D341Med (cell line): ENCODE results near the gene NPM1.
"Not testable (repeated sequence)": the region's sequence is repeated elsewhere in the genome, so short reads cannot be mapped to it uniquely, and the experiment has no call there.

Experiments used
- DNase-seq: peaks from one replicate; pipeline ENCODE4 v3.0.0; 2012; ENCODE audit warnings: low spot score

The NPM1 gene

DNA sequence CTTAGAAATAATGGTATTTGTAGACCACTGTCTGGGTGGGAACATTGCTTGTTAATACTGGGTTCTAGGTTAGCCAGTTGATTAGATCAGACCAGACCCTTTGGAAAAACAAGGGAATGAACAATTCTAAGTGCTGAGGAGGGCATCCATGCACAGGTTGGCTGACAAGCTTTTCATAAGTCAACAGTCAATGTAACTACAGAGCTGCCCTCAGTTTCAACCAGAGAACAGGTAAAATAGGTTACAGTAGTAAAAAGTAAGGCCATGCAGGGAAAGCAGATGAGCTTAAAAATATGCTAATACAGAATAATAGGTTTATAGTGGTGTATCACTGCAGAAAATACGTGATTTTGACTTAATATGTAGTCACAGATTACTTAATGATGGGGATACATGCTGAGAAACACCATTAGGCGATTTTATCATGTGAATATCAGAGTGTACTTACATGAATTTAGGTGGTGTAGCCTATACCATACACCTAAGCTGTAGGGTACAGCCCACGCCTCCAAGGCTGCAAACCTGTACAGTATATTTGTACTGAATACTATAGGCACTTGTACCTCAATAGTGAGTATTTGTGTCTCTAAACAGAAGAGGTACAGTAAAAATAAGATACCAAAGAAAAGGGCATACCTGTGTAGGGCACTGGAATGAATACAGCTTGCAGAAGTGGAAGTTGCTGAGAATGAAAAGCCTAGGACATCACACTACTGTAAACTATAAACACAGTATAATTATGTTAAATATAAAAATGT, 25.7 kb downstream of the NPM1 start:
- DNase-seq: no peak

- not testable (repeated sequence) for DNase-seq
Measured at GRCh38 chr5:171413993-171414392, 26.3 kb downstream of the NPM1 start.

DNA sequence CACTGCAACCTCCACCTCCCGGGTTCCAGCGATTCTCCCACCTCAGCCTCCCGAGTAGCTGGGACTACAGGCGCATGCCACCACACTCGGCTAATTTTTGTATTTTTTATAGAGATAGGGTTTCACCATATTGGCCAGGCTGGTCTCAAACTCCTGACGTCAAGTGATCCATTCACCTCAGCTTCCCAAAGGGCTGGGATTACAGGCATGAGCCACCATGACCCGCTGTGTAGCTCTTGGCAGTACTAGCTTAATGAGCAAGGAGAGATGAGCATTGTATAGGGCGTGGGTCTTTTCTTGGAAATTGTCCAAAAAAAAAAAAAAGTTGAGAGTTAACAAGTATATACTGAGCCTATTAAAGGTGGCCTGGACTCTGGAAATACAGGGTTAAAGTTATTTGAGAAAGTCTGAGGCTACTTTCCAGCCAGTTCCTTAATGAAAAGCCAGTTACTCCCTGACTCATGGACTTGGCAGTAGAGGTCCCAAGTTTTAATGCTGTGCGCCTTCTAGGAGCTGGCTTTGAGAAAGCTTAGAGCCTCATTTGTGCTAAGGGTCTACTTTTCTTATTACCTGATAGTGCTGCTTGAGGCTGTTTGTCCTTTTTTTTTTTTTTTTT, 27.6 kb downstream of the NPM1 start:
- DNase-seq: no peak

DNA sequence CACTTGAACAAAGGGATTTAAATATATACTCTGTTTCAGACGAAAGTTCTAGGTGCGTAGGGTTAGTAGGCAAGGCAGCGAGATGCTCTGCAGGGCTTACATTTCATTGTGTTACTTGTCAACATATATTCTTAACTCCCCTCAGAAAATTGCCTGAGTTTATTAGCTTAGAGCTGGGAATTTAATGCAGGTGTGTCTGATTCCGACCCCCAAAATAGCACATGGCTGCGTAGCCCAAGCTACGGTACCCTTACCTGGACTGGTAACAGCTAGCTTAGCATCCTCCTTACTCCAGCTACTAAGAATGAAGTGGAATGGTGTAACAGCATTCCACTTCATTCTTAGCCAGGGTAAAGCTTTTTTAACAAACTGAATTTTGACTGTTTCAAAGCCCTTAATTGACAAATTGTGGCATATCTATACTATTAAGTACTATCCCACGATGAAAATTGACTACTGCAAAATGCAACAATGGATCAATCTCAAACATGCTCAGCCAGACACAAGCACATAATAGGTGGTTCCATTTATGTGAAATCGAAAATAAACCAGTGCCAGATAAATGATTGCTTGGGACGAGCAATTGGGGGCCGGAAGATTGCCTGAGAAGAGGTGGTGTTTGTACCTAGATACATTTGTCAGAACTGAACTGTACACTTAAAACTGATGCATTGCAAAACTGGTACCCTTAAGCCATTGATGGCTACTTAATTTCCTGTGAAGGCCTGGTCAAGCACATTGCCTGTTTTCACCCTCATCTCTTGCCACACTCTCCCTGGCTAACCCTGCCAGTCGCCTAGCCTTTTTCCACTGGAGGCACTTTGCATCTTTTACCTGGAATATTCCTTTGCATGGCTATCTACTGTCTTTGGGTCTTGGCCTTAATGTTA, 28.8 kb downstream of the NPM1 start:
- no peak for DNase-seq

DNA sequence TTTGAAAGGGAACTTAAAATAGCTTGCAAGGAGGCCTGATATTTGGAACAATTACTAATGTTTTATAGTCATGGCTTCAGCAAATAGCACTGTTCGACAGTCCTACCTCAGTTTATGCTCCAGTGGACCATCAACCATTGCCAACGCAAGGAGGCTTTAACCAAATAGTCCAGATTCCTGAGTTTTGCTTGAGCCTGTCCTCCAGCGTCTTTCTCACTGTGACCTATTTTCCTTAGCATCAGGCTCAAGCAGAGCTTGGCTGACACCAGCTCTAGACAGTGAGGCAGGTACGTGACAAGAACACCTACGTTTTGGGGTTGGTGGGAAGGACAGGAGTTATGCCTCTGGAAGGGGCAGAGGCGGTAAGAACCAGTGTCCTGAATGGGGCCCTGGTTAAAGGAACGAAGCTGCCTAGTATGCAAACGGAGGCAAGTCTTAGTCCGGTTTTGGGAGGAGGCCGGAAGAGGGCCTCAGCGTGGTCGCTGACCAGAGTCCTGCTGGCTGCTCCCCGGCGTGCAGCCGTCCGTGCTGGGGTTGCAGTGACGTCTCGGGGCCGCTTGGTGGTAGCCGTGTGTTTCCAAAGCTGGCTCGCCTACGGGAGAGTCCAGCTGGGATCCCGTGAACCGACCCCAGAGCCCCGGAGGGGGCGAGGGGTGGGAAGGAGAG, 30.8 kb downstream of the NPM1 start:
- peak; percentile 84 for DNase-seq

GRCh38 chr5:171418982-171419687, 31.5 kb downstream of the NPM1 start, which contains the start of gene FGF18:
Gene FGF18 (plus strand): TSS chr5:171419647. CDS start chr5:171420200, 553 bp downstream.
- DNase-seq: peak; percentile 71

DNA sequence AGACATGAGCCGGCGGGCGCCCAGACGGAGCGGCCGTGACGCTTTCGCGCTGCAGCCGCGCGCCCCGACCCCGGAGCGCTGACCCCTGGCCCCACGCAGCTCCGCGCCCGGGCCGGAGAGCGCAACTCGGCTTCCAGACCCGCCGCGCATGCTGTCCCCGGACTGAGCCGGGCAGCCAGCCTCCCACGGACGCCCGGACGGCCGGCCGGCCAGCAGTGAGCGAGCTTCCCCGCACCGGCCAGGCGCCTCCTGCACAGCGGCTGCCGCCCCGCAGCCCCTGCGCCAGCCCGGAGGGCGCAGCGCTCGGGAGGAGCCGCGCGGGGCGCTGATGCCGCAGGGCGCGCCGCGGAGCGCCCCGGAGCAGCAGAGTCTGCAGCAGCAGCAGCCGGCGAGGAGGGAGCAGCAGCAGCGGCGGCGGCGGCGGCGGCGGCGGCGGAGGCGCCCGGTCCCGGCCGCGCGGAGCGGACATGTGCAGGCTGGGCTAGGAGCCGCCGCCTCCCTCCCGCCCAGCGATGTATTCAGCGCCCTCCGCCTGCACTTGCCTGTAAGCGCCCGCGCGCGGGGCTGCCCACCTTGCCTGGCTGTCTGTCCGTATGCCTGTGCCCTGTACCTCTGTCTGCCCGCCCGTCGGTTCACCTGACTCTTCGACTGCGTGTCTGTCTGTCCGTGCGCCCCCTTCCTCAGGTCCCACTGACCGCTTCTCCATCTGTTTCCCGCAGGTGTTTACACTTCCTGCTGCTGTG, 32.2 kb downstream of the NPM1 start:
- DNase-seq: peak; percentile 81

DNA sequence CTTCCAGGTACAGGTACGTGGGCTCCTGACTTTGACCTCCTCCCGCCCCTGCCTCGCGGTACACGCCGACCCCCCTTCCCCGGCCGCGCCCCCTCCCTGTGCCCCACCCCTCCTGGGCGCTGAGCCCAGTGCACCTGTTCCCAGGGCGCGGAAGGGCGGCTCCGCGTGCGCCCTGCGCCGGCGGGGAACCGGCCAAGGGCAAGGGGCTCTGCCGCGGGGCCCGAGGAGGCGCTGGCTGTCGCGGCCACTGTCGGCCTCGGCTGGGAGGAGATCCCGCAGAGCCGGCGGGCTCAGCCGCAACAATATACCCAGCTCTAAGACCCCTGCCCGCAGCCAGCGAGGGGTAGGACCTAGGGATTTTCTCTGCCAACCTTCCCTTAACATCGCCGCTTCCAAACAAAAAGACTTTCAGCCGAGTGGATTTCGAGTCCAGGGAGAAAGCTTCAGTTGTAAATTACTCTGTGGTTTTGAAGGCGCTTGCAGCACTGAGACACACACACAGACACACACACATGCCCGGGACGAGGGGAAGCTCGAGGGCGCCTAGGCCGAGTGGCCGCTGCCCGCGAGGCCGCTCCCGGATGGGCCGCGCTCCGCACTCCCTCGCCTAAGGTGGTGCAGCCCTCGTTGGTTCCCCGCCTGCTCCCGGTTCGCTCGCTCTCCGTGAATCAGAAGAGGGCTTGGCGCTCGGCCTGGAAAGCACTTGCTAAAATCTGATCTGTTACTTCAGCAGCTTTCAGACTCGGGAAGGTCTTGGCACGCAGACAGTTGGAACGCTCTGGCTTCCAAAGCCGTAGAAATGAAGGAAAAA, 33.0 kb downstream of the NPM1 start:
- DNase-seq: peak; percentile 61

DNA sequence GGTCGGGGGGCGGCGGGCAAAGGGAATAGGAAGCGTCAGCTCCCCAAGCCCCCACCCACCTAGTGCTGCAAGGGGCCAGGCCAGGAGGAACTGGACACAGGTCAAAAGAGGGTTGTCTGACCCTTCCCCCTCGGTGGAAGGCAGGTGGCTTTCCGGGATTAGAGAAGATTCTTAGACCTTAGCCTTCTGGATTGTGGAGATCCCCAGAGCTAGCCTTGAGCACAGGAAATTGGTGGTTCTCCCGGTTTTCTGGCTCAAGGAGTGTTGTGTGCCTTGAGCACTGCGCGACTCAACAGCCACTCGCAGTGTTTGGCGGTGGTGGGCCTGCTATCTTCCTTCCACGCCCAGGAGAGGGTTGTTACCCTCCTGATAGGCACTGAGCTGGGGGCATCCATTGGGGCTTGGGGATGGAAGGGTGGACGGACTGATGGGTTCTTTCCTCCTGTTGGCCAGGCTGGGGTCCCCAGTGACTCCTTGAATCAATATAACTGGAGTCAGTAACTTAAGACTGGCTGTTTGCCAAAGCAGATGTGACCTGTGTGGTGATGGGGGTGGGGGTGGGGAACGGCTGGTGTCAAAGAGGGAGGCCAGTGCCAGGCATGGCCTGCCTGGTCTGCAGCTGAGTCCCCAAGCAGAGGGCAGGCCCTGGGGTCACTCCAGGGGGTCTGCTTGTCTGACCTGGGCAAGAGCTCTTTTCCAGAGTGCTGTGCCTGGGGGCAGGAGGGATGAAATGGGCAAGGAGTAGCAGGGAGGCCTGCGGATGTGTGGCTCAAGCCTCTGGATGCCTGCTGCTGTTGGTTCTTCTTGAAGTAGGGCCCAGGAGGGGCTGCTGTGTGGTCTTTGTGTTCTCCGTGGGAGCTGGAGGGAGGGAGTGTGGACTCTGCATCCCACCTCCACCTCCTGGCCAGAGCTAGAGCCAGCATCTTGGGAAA, 33.9 kb downstream of the NPM1 start:
- DNase-seq: peak; percentile 22

DNA sequence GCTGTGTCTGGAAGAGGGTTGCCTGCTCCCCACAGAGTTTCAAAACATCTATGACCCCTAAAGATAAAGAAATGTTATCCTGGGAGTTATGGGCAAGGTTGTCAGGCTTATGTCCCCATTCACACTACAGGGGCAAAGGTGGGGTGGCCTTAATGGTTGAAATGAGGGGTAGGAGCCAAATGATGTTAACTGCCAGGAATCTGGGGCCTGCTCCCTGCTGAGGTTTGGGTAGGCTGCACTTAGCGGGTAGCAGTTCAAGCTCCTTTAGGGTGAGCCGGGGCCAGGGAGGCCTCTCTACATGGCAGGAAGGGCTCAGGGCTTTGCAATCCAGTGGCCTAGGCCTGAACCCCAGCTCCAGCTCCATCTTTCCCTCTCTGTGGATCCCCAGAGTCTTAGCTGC, 34.8 kb downstream of the NPM1 start:
- DNase-seq: peak; percentile 13

DNA sequence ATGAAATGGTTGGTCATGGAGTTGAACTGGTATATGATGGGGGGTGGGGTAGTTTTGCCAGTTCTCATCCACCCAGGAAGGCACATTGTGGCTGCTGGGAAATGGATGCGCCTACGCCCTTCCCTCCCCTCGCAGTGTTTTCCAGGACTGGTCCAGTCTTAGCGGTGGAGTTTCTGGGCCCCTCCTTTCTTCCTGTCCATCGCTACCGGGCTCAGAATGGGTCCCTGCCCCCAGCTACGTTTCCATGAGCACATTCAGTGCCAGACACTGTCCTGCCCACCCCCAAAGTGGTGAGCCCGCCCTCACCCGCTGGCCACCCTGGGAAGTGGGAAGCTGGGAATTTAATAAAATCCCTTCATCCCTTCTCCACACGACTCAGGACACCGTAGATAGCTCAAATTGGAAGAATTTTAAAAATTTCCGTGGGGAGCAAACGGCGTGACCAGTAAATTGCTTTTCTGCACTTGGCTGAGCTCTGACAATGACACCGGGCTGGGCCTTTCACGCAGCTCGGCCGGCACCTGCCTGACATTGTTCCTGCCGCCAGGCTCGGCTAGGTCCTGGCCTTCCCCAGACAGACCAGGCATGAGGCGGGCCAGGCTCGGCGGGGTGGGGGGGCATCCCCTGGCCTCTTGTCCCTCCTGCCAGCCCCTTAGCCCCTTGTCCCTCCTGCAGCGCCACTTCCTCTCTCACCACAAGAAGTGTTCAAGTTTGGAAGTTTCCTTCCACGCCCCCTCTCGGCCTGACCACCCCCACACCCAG, 35.4 kb downstream of the NPM1 start:
- peak; percentile 29 for DNase-seq

- DNase-seq: peak; percentile 9
Measured at GRCh38 chr5:171424726-171425125, 37.1 kb downstream of the NPM1 start.

- DNase-seq: no peak
Measured at GRCh38 chr5:171425596-171426244, 38.1 kb downstream of the NPM1 start.

DNA sequence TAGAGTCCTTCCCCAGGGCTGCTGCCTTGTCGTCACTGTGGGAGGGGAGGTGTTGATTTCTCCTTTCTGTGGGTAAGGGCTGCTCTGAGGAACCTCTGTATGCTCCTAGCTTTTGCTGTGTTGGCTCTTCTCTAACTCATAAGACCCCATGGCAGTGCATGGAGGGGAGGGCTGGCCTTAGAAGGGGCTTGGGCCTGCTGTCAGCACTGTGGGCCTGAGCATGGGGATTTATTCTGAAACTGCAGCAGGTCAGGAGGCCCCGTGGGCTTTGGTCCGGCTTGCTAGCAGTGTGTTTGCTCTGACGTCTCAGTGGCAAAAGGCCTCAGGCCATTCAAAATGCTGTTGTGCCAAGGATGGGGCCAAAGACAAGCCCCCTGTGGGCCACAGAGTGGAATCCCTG, 38.6 kb downstream of the NPM1 start:
- DNase-seq: no peak

DNA sequence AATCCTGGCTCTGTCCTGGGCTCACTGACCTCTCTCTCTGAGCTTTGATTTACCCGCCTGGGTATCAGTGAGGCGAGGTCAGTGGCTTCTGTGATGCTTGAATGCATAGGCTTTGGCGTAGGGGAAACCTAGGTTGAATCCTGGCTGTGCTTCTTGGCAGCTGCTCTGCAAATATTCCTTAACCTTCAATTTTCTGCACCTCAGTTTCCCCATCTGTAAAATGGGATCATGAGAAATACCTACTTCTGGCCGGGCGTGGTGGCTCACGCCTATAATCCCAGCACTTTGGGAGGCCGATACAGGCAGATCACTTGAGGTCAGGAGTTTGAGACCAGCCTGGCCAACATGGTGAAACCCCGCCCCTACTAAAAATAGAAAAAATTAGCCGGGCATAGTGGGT, 39.0 kb downstream of the NPM1 start:
- no peak for DNase-seq

GRCh38 chr5:171427318-171428167, 39.9 kb downstream of the NPM1 start:
- DNase-seq: no peak
